Neural cell (in vitro differentiated cells): ENCODE measurements around the gene CD180. TPM values are rescaled to one million over a fixed set of nuclear protein-coding genes. Genes with fewer than 3 reads are reported as not detected.
A peak's percentile ranks its signal among the peaks of the same experiment; 100 is the strongest.

ENCODE experiments used
- H2AFZ ChIP-seq: fragments of 200-600, 300-800 bp; sonication (generic), shearing (Covaris generic); 2 replicates; pipeline ENCODE4 v1.6.0; 2014; ENCODE audit warnings: low read depth, mild to moderate bottlenecking, antibody characterized with exemption, low read length, moderate library complexity
- H3F3A ChIP-seq: fragments of 200-600 bp; shearing (Covaris generic); 2 replicates; pipeline ENCODE4 v1.6.1; 2016; ENCODE audit warnings: mild to moderate bottlenecking, moderate library complexity, mixed read lengths, antibody characterized with exemption, low read length; ENCODE audit not compliant: insufficient read depth, poor library complexity, severe bottlenecking
- H3K27ac ChIP-seq: fragments of 200-600, 300-800 bp; sonication (generic), shearing (Covaris generic); 2 replicates; pipeline ENCODE4 v1.5.1; 2014; ENCODE audit warnings: mild to moderate bottlenecking, low read length, moderate library complexity
- H3K27me3 ChIP-seq: fragments of 300-800, 200-600 bp; sonication (generic), shearing (Covaris generic); 2 replicates; pipeline ENCODE4 v1.6.0; 2014; ENCODE audit warnings: mild to moderate bottlenecking, low read depth, low read length, moderate library complexity; ENCODE audit not compliant: insufficient read depth
- H3K36me3 ChIP-seq: fragments of 300-800, 200-600 bp; sonication (generic), shearing (Covaris generic); 2 replicates; pipeline ENCODE4 v1.5.1; 2014; ENCODE audit warnings: mild to moderate bottlenecking, antibody characterized with exemption, low read length, moderate library complexity; ENCODE audit not compliant: insufficient read depth
- H3K4me2 ChIP-seq: fragments of 300-800, 200-600 bp; sonication (generic), shearing (Covaris generic); 2 replicates; pipeline ENCODE4 v1.6.0; 2014; ENCODE audit warnings: mild to moderate bottlenecking, low read length
- H3K4me3 ChIP-seq: fragments of 300-800, 200-600 bp; sonication (generic), shearing (Covaris generic); 2 replicates; pipeline ENCODE4 v1.5.1; 2014; ENCODE audit warnings: mild to moderate bottlenecking, low read length, moderate library complexity
- H3K79me2 ChIP-seq: fragments of 200-600 bp; shearing (Covaris generic); replicated peaks from 2 replicates; pipeline ENCODE4 v1.6.0; 2014; ENCODE audit warnings: mild to moderate bottlenecking, low read length, moderate library complexity; ENCODE audit not compliant: insufficient read depth
- H3K9ac ChIP-seq: fragments of 300-800, 200-600 bp; sonication (generic), shearing (Covaris generic); 2 replicates; pipeline ENCODE4 v1.6.1; 2016; ENCODE audit warnings: mild to moderate bottlenecking, low read length, mixed read lengths
- H3K9me2 ChIP-seq: fragments of 200-600 bp; shearing (Covaris generic); 2 replicates; pipeline ENCODE4 v1.6.1; 2016; ENCODE audit warnings: mild to moderate bottlenecking, low read length, mixed read lengths; ENCODE audit not compliant: insufficient read depth
- H3K9me3 ChIP-seq: fragments of 200-600, 300-800 bp; sonication (generic), shearing (Covaris generic); 2 replicates; pipeline ENCODE4 v1.6.1; 2016; ENCODE audit warnings: mild to moderate bottlenecking, mixed run types, low read length, moderate library complexity, mixed read lengths
- H4K20me1 ChIP-seq: fragments of 200-600 bp; shearing (Covaris generic); 2 replicates; pipeline ENCODE4 v1.6.1; 2016; ENCODE audit warnings: mild to moderate bottlenecking, mixed run types; ENCODE audit not compliant: insufficient read depth
- CTCF ChIP-seq: fragments of 450-650 bp; IDR thresholded peaks from 2 replicates; pipeline ENCODE4 v1.5.1; 2014; ENCODE audit warnings: antibody characterized with exemption, mild to moderate bottlenecking, moderate library complexity; ENCODE audit not compliant: poor library complexity, severe bottlenecking
- EP300 ChIP-seq: fragments of 450-650 bp; conservative IDR thresholded peaks from 2 replicates; pipeline ENCODE4 v1.6.1; 2014; ENCODE audit warnings: antibody characterized with exemption, mild to moderate bottlenecking, moderate library complexity; ENCODE audit not compliant: poor library complexity, severe bottlenecking
- EZH2 ChIP-seq: fragments of 200-600, 300-800 bp; shearing (Covaris generic), sonication (generic); IDR thresholded peaks from 2 replicates; pipeline ENCODE4 v1.6.1; 2014; ENCODE audit warnings: antibody characterized with exemption, low read length, borderline replicate concordance, mild to moderate bottlenecking; ENCODE audit not compliant: insufficient read depth, poor library complexity, severe bottlenecking
- MXI1 ChIP-seq: fragments of 450-650 bp; conservative IDR thresholded peaks from 2 replicates; pipeline ENCODE4 v1.6.1; 2014; ENCODE audit warnings: antibody characterized with exemption, mild to moderate bottlenecking; ENCODE audit not compliant: poor library complexity, severe bottlenecking
- POLR2AphosphoS5 ChIP-seq: IDR thresholded peaks from 2 replicates; pipeline ENCODE4 v1.6.1; 2012
- RAD21 ChIP-seq: fragments of 450-650 bp; conservative IDR thresholded peaks from 2 replicates; pipeline ENCODE4 v1.6.1; 2014; ENCODE audit warnings: antibody characterized with exemption, mild to moderate bottlenecking, moderate library complexity
- REST ChIP-seq: IDR thresholded peaks from 2 replicates; pipeline ENCODE4 v1.6.1; 2012; ENCODE audit warnings: borderline replicate concordance
- SMC3 ChIP-seq: fragments of 450-650 bp; conservative IDR thresholded peaks from 2 replicates; pipeline ENCODE4 v1.6.1; 2014; ENCODE audit warnings: antibody characterized with exemption, mild to moderate bottlenecking, moderate library complexity; ENCODE audit not compliant: poor library complexity
- TAF1 ChIP-seq: IDR thresholded peaks from 2 replicates; pipeline ENCODE4 v1.6.1; 2012; ENCODE audit warnings: low read depth
- polyA minus RNA-seq: library from RNA; depleted of rRNA, polyadenylated mRNA; stranded (reverse); fragments of >200 nt; gene quantifications from 2 replicates; pipeline ENCODE4 v1.2.3, GENCODE V29; 2014
- polyA plus RNA-seq: library from polyadenylated mRNA; depleted of rRNA; stranded (reverse); fragments of >200 nt; gene quantifications from 2 replicates; pipeline ENCODE4 v1.2.3, GENCODE V29; 2014

Gene CD180
- polyA plus RNA-seq: not detected in 2 replicates
- not detected in 2 replicates for polyA minus RNA-seq

GRCh38 chr5:67196537-67197059 lies at the start of gene CD180:
Gene CD180 (minus strand): TSS chr5:67196799. CDS start chr5:67196641, 158 bp downstream.
- Histone ChIP-seq H3K27ac (no peak within 1 kb of the TSS), H3K9me3 (peaks cover 3% of the 10 kb centered on the region), H4K20me1 (no peaks in the 10 kb centered on the region), H3K9me2 (no peaks in the 10 kb centered on the region), H3K4me3 (no peak within 1 kb of the TSS), H3K9ac (no peak within 1 kb of the TSS), H2AFZ (no peak within 1 kb of the TSS), H3K79me2 (no peaks in the 10 kb centered on the region), H3K36me3 (no peaks in the 10 kb centered on the region), H3F3A (no peaks in the 10 kb centered on the region), H3K4me2 (no peak within 1 kb of the TSS), H3K27me3 (no peaks in the 10 kb centered on the region)
- TF ChIP-seq REST: no peak
- no peak for TF ChIP-seq SMC3
- no peak for TF ChIP-seq TAF1
- TF ChIP-seq CTCF: no peak
- no peak for TF ChIP-seq POLR2AphosphoS5
- TF ChIP-seq RAD21: no peak
- TF ChIP-seq MXI1: no peak
- no peak for TF ChIP-seq EP300
- TF ChIP-seq EZH2: no peak

DNA sequence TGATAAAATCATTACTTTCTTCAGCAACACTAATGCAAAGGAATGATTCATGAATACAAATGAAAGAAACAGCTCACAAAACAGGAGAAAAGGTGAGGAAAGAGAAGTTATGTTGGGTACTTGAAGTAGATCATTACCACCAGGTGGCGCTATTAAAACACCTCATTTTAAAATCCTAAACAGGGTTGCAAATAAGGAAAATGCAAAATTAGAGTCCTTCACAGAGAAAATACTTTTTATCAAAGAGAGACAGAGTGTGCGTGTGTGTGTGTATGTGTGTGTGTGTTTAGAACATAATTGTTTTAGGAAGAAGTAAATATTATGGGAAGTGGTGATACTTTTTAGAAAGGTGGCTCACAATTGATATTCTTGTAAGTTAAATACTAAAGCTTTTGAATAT lies 49.5 kb upstream of the CD180 start:
- Histone ChIP-seq H3K9ac (no peak overlapping the region), H3K79me2 (no peaks in the 10 kb centered on the region), H3K9me3 (no peaks in the 10 kb centered on the region), H3K27ac (peak overlapping the region; percentile 50), H3K4me3 (no peak overlapping the region), H3K9me2 (no peaks in the 10 kb centered on the region), H3K4me2 (no peak overlapping the region), H2AFZ (no peak overlapping the region), H3K27me3 (no peaks in the 10 kb centered on the region), H4K20me1 (no peaks in the 10 kb centered on the region), H3F3A (no peaks in the 10 kb centered on the region), H3K36me3 (no peaks in the 10 kb centered on the region)
- TF ChIP-seq POLR2AphosphoS5: no peak
- no peak for TF ChIP-seq REST
- TF ChIP-seq EZH2: no peak
- TF ChIP-seq RAD21: peak; percentile 94
- TF ChIP-seq EP300: no peak
- TF ChIP-seq SMC3: peak; percentile 95
- no peak for TF ChIP-seq TAF1
- TF ChIP-seq CTCF: peak; percentile 88
- no peak for TF ChIP-seq MXI1
